Activated CD4-positive, alpha-beta T cell treated with anti-CD3 and anti-CD28 coated beads, Interleukin-2, Interleukin-6, amounts not matched to agents 100 ng/mL and 50 ng/mL, durations not matched to agents 16 hours and 8 hours (primary cell): ENCODE results near the gene CCL8.

ENCODE experiments used
- DNase-seq: peaks from one replicate; pipeline ENCODE4 v3.0.0-alpha.2; 2020

CCL8 gene

GRCh38 chr17:34319039-34319483, at the start of gene CCL8:
Gene CCL8 (plus strand): TSS chr17:34319435. CDS start chr17:34319502, 67 bp downstream.
- DNase-seq, result no peak

GRCh38 chr17:34269969-34270368, 49.3 kb upstream of the CCL8 start, which contains the start of gene CCL7:
Gene CCL7 (plus strand): TSS chr17:34270221. CDS start chr17:34270291, 70 bp downstream.
- no peak for DNase-seq

GRCh38 chr17:34275881-34276280, 43.4 kb upstream of the CCL8 start:
- no peak for DNase-seq

- no peak for DNase-seq
Measured at GRCh38 chr17:34276826-34277225, 42.4 kb upstream of the CCL8 start.

- DNase-seq, result no peak
Measured at GRCh38 chr17:34283571-34283970, 35.7 kb upstream of the CCL8 start.

- no peak for DNase-seq
Measured at GRCh38 chr17:34285286-34285792, 33.9 kb upstream of the CCL8 start, which contains the start of gene CCL11. Gene CCL11 (plus strand): TSS chr17:34285742. CDS start chr17:34285809, 67 bp downstream.

GRCh38 chr17:34287875-34288274, 31.4 kb upstream of the CCL8 start:
- no peak for DNase-seq

- no peak for DNase-seq
Measured at GRCh38 chr17:34290586-34290985, 28.6 kb upstream of the CCL8 start.

GRCh38 chr17:34291721-34292348, 27.4 kb upstream of the CCL8 start:
- peak; percentile 28 for DNase-seq

- no peak for DNase-seq
Measured at GRCh38 chr17:34299027-34299426, 20.2 kb upstream of the CCL8 start.

- no peak for DNase-seq
Measured at GRCh38 chr17:34299956-34300577, 19.2 kb upstream of the CCL8 start.

GRCh38 chr17:34300652-34301370, 18.4 kb upstream of the CCL8 start:
- DNase-seq, result peak; percentile 51

GRCh38 chr17:34301986-34302385, 17.2 kb upstream of the CCL8 start:
- DNase-seq, result no peak

GRCh38 chr17:34302636-34303035, 16.6 kb upstream of the CCL8 start:
- no peak for DNase-seq

- no peak for DNase-seq
Measured at GRCh38 chr17:34303606-34304005, 15.6 kb upstream of the CCL8 start.

- no peak for DNase-seq
Measured at GRCh38 chr17:34305061-34305460, 14.2 kb upstream of the CCL8 start.

- DNase-seq, result no peak
Measured at GRCh38 chr17:34305606-34306005, 13.6 kb upstream of the CCL8 start.

GRCh38 chr17:34306466-34306865, 12.8 kb upstream of the CCL8 start:
- no peak for DNase-seq

- DNase-seq, result peak; percentile 26
Measured at GRCh38 chr17:34307110-34307509, 12.1 kb upstream of the CCL8 start.

GRCh38 chr17:34308371-34308770, 10.9 kb upstream of the CCL8 start:
- no peak for DNase-seq

- DNase-seq, result no peak
Measured at GRCh38 chr17:34311291-34311690, 7.9 kb upstream of the CCL8 start.

- DNase-seq, result no peak
Measured at GRCh38 chr17:34312080-34312479, 7.2 kb upstream of the CCL8 start.

GRCh38 chr17:34313164-34313563, 6.1 kb upstream of the CCL8 start:
- no peak for DNase-seq

- no peak for DNase-seq
Measured at GRCh38 chr17:34314279-34314678, 5.0 kb upstream of the CCL8 start.
